ENCODE results near the gene NEK11.
"Not testable (repeated sequence)": the region's sequence is repeated elsewhere in the genome, so short reads cannot be mapped to it uniquely, and the experiment has no call there.

Gene NEK11

GRCh38 chr3:131299836-131300235 lies 273.2 kb downstream of the NEK11 start:
- no peak for DNase-seq

- no peak for DNase-seq
Observed at GRCh38 chr3:131303848-131304247, 277.2 kb downstream of the NEK11 start.

GRCh38 chr3:131304890-131305289 lies 278.2 kb downstream of the NEK11 start:
- DNase-seq = no peak

GRCh38 chr3:131306242-131306641 lies 279.6 kb downstream of the NEK11 start:
- no peak for DNase-seq

GRCh38 chr3:131314318-131314717 lies 287.6 kb downstream of the NEK11 start:
- no peak for DNase-seq

- DNase-seq = no peak
Observed at GRCh38 chr3:131315162-131315561, 288.5 kb downstream of the NEK11 start.

- DNase-seq = no peak
Observed at GRCh38 chr3:131317667-131318066, 291.0 kb downstream of the NEK11 start.

- DNase-seq = no peak
Observed at GRCh38 chr3:131323014-131323413, 296.3 kb downstream of the NEK11 start.

GRCh38 chr3:131323792-131324191 lies 297.1 kb downstream of the NEK11 start:
- DNase-seq = no peak

GRCh38 chr3:131324923-131325322 lies 298.2 kb downstream of the NEK11 start:
- DNase-seq = no peak

GRCh38 chr3:131326307-131326706 lies 299.6 kb downstream of the NEK11 start:
- DNase-seq = no peak

GRCh38 chr3:131328721-131329120 lies 302.0 kb downstream of the NEK11 start:
- DNase-seq = no peak

- DNase-seq = no peak
Observed at GRCh38 chr3:131329774-131330173, 303.1 kb downstream of the NEK11 start.

- not testable (repeated sequence) for DNase-seq
Observed at GRCh38 chr3:131331456-131332085, 304.9 kb downstream of the NEK11 start.

- DNase-seq = no peak
Observed at GRCh38 chr3:131338948-131339640, 312.4 kb downstream of the NEK11 start.

- no peak for DNase-seq
Observed at GRCh38 chr3:131341761-131342160, 315.1 kb downstream of the NEK11 start.

GRCh38 chr3:131348911-131349310 lies 322.2 kb downstream of the NEK11 start:
- DNase-seq = no peak

GRCh38 chr3:131349454-131349853 lies 322.8 kb downstream of the NEK11 start:
- DNase-seq = no peak

GRCh38 chr3:131349946-131350347 lies 323.3 kb downstream of the NEK11 start:
- DNase-seq = no peak

GRCh38 chr3:131350506-131350905 lies 323.8 kb downstream of the NEK11 start:
- DNase-seq = no peak

GRCh38 chr3:131353016-131353877 lies 326.6 kb downstream of the NEK11 start:
- no peak for DNase-seq

- DNase-seq = no peak
Observed at GRCh38 chr3:131353986-131354385, 327.3 kb downstream of the NEK11 start.

- DNase-seq = no peak
Observed at GRCh38 chr3:131356006-131356595, 329.4 kb downstream of the NEK11 start.
